HepG2 (cell line): Measurements from ENCODE around the gene DDRGK1. TPM values are rescaled to one million over a fixed set of nuclear protein-coding genes. Genes with fewer than 3 reads are reported as not detected.

Source experiments
- ATAC-seq: fragments of 200-7000 bp; cut with Tn5 transposase; 3 replicates; pipeline ENCODE4 v1.9.1; 2020; ENCODE audit warnings: mild to moderate bottlenecking, moderate library complexity
- BruUV-seq: library from RNA; stranded (reverse); fragments of 400-500 nt; replicated peaks from 2 replicates; lab custom pipeline; 2021; lab: Mats Ljungman, UMichigan
- CTCF ChIA-PET: fragments of 300-600 bp; formaldehyde crosslinking; extraction: SDS; loops from one replicate; lab custom pipeline; 2021; ENCODE audit warnings: low total read pairs, inconsistent platforms, low intra/inter-chr PET ratio; lab: Yijun Ruan, JAX
- POLR2A ChIA-PET: fragments of 350-600 bp; sonication (Branson Sonifier 250); formaldehyde crosslinking; loops from one replicate; lab custom pipeline; 2020; ENCODE audit warnings: antibody characterized with exemption, inconsistent platforms; lab: Yijun Ruan, JAX
- DNase-seq: peaks from one replicate; pipeline ENCODE4 v3.0.0-alpha.2; 2015; ENCODE audit warnings: low spot score
- FAIRE-seq: peaks from 3 replicates; lab custom pipeline; 2011; peaks lifted over from hg19 to GRCh38; lab: Jason Lieb, UNC
- H2AFZ ChIP-seq: one replicate; pipeline ENCODE4 v1.6.1; 2011; ENCODE audit warnings: low read length, inconsistent platforms
- H3K27ac ChIP-seq: fragments of 300-600 bp; 3 replicates; pipeline ENCODE4 v1.8.0; 2011; ENCODE audit warnings: mixed run types, mild to moderate bottlenecking, mixed read lengths, low read length, inconsistent platforms; ENCODE audit not compliant: insufficient read depth; ENCODE audit errors: extremely low read length
- H3K27me3 ChIP-seq, 2 experiments: fragments of 200-600 bp in 1 of 2; 2 replicates in 1 of 2; 3 replicates in 1 of 2; pipeline versions ENCODE4 v1.6.0 to v1.8.0; 2011; ENCODE audit warnings: low read length in 2 of 2, mild to moderate bottlenecking in 2 of 2, moderate library complexity in 2 of 2, inconsistent platforms in 1 of 2; ENCODE audit not compliant: insufficient read depth in 2 of 2, control insufficient read depth in 1 of 2
- H3K36me3 ChIP-seq, 2 experiments: fragments of 200-600 bp in 1 of 2; replicated peaks in 1 of 2; 2 replicates in 1 of 2; 3 replicates in 1 of 2; pipeline versions ENCODE4 v1.5.1 to v1.8.0; 2011; ENCODE audit warnings: low read length in 2 of 2, inconsistent platforms in 1 of 2; ENCODE audit not compliant: insufficient read depth in 2 of 2, control insufficient read depth in 1 of 2
- H3K4me1 ChIP-seq: 2 replicates; pipeline ENCODE4 v1.5.1; 2012; ENCODE audit warnings: low read length, inconsistent platforms; ENCODE audit not compliant: insufficient read depth
- H3K4me2 ChIP-seq: 2 replicates; pipeline ENCODE4 v1.6.0; 2011; ENCODE audit warnings: low read depth, low read length, inconsistent platforms
- H3K4me3 ChIP-seq, 3 experiments: fragments of 200-600 bp in 1 of 3; sonication (generic), shearing (Covaris generic) in 1 of 3; replicated peaks in 1 of 3; 2 replicates each; pipeline ENCODE4 v1.5.1; 2011 to 2016; ENCODE audit warnings: low read length in 3 of 3, inconsistent platforms in 2 of 3, low read depth in 2 of 3, mild to moderate bottlenecking in 2 of 3, control low read depth in 1 of 3, mixed read lengths in 1 of 3; ENCODE audit not compliant: insufficient read depth in 1 of 3
- H3K79me2 ChIP-seq: one replicate; pipeline ENCODE4 v1.6.1; 2011; ENCODE audit warnings: low read length, inconsistent platforms; ENCODE audit not compliant: insufficient read depth
- H3K9ac ChIP-seq: 2 replicates; pipeline ENCODE4 v1.6.0; 2011; ENCODE audit warnings: mild to moderate bottlenecking, low read depth, low read length, inconsistent platforms; ENCODE audit not compliant: insufficient read depth
- H3K9me3 ChIP-seq: 2 replicates; pipeline ENCODE4 v1.5.1; 2012; ENCODE audit warnings: mild to moderate bottlenecking, low read length
- H4K20me1 ChIP-seq: 2 replicates; pipeline ENCODE4 v1.6.0; 2011; ENCODE audit warnings: inconsistent platforms, mild to moderate bottlenecking, low read length, moderate library complexity; ENCODE audit not compliant: insufficient read depth
- DR1 ChIP-seq: sonication (generic); formaldehyde crosslinking; IDR thresholded peaks from 2 replicates; pipeline ENCODE4 v1.8.0; 2021; ENCODE audit warnings: mild to moderate bottlenecking, missing genetic modification reagents, inconsistent platforms
- POLR2AphosphoS2 ChIP-seq: IDR thresholded peaks from 2 replicates; pipeline ENCODE4 v1.6.1; 2011; ENCODE audit warnings: low read depth, low read length, improper control_type of control experiment
- SP2 ChIP-seq: sonication (generic); formaldehyde crosslinking; IDR thresholded peaks from 2 replicates; pipeline ENCODE4 v1.5.1; 2020; ENCODE audit warnings: mild to moderate bottlenecking, missing genetic modification reagents
- ZNF850 ChIP-seq: sonication (generic); formaldehyde crosslinking; conservative IDR thresholded peaks from 2 replicates; pipeline ENCODE4 v1.9.0; 2021; ENCODE audit warnings: mild to moderate bottlenecking, missing genetic modification reagents
- WGBS: methylation state at CpG from one replicate; pipeline ENCODE4 v1.1.6; 2017; ENCODE audit warnings: low lambda C conversion rate; 5-methylcytosine and 5-hydroxymethylcytosine counted together
- in situ Hi-C: cut with HindIII; loops from 2 replicates; pipeline ENCODE4 v1.10.0; 2017; ENCODE audit warnings: low pct_unique_long_range_greater_than_20kb; ENCODE audit not compliant: extremely low pct_ligation_motif_present
- intact Hi-C: fragments of 100-400 bp; cut with micrococcal nuclease; formaldehyde crosslinking; loops from one replicate; pipeline ENCODE4 v1.10.0; 2022; ENCODE audit not compliant: unreplicated experiment
- polyA plus RNA-seq, 8 experiments: library from polyadenylated mRNA; depleted of rRNA in 3 of 8; stranded (reverse) in 7 of 8; unstranded in 1 of 8; fragments of >200 nt; fragmentation: Illumina TruSeq in 4 of 8; extraction: Trizol in 4 of 8; gene quantifications; 2 replicates each; pipeline versions ENCODE4 v1.2.1 to v1.2.3, GENCODE V29; 2011 to 2016; ENCODE audit warnings: low read depth in 4 of 8, missing spikeins in 1 of 8, mixed read lengths in 1 of 8; ENCODE audit not compliant: insufficient read depth in 1 of 8
- total RNA-seq, 5 experiments: library from RNA; depleted of rRNA; stranded (reverse); fragments of >200 nt; fragmentation: Illumina TruSeq; extraction: Trizol; gene quantifications; 2 replicates each; pipeline ENCODE4 v1.2.3, GENCODE V29; 2016; ENCODE audit warnings: low read depth in 1 of 5
- TF ChIP-seq, protein P1 (sequence below): sonication (generic); formaldehyde crosslinking; IDR thresholded peaks from 2 replicates; pipeline ENCODE4 v1.4.0; 2020; ENCODE audit warnings: mild to moderate bottlenecking, missing genetic modification reagents
- TF ChIP-seq, protein P2 (sequence below): conservative IDR thresholded peaks from 2 replicates; pipeline ENCODE4 v1.6.1; 2018; ENCODE audit warnings: missing genetic modification reagents
- TF ChIP-seq, protein P3 (sequence below): sonication (generic); formaldehyde crosslinking; IDR thresholded peaks from 2 replicates; pipeline ENCODE4 v1.4.0; 2020; ENCODE audit warnings: missing genetic modification reagents, borderline replicate concordance
- TF ChIP-seq, protein P4 (sequence below): sonication (generic); formaldehyde crosslinking; IDR thresholded peaks from 2 replicates; pipeline ENCODE4 v1.8.0; 2022; ENCODE audit warnings: mild to moderate bottlenecking, missing genetic modification reagents; ENCODE audit not compliant: insufficient replicate concordance
- TF ChIP-seq, protein P5 (sequence below): sonication (generic); formaldehyde crosslinking; IDR thresholded peaks from 2 replicates; pipeline ENCODE4 v1.5.1; 2020; ENCODE audit warnings: mild to moderate bottlenecking, moderate library complexity, missing genetic modification reagents

The DDRGK1 gene
- total and polyA plus RNA-seq, 2 of the 13 experiments (the other 11 are each of a cell fraction or from before 2014, with no cell fraction given), result 96.7 to 149 TPM

DNA sequence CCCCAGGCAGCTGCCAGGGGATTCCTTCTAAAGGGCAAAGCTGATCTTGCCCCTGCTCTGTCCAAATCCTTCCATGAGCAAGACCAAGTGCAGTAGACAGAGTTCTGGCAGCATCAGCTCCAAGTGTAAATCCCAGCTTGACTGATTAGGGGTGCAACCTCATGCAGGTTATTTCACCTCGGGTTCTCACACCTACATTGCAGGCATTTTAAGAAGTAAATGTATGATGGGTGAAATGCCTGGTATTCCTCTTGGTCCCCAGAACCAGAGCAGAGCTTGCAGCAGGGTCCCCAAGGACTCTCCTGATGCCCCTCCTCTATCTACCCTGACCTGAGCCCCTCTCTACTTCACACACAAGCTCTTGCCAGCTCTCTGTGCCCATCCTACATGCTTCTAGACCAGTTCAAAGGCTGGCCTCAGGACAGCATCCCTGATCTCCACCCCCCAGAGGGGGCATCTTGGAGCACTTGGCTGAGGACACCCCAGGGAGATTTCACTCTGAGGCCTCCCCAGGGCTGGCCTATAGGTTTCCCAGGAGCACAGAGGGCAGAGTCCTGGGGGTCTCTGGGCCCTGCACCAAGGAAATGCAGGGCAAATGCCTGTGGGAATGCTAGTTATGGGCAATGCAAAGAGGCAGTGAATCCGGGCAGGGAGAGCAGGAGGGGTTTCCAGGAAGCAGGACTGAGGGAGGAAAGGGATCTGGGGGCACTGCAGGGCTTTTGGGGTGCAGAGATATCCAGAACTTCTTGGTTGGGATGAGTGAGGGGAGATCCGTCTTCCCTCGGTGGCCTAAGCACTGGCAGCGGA is 32.2 kb downstream of the DDRGK1 start:
- ATAC-seq (no peak), FAIRE-seq (no peak), DNase-seq (no peak)
- Histone ChIP-seq H3K4me1 (peaks cover 69% of the 10 kb centered on the region), H3K4me3 (peak overlapping the region; percentile 85 to 99 (median 94)), H3K9ac (peak overlapping the region; percentile 87), H2AFZ (no peak overlapping the region), H3K36me3 (no peaks in the 10 kb centered on the region; a peak in 1 of 5 replicates), H3K9me3 (no peaks in the 10 kb centered on the region), H4K20me1 (no peaks in the 10 kb centered on the region), H3K79me2 (peaks cover 14% of the 10 kb centered on the region), H3K27me3 (no peaks in the 10 kb centered on the region; a peak in 1 of 5 replicates), H3K4me2 (peak overlapping the region; percentile 79), H3K27ac (no peak overlapping the region)
- intact Hi-C loops, result loop anchor here (5.0 kb wide), 1 partner anchor 120 kb away; no protein-coding TSS in a partner anchor
- CTCF ChIA-PET, result interaction anchor here (1.1 kb wide), 1 partner anchor 54 kb away, joined by 3 read pairs; no protein-coding TSS in a partner anchor
- in situ Hi-C loops, result no loop called here
- BruUV-seq, result TSS peak; percentile 50
- WGBS, result 18% methylated on average over 4 of the region's 5 CpGs
- POLR2A ChIA-PET, result interaction anchor here (1.0 to 6.5 kb wide), 4 partner anchors 13 to 53 kb away, joined by 3 to 81 read pairs (median 3); partner anchors contain the start of genes FASTKD5 and UBOX5
- TF ChIP-seq DR1 (CRISPR knock-in tag) (peak; percentile 33; the same call in 1 of the 2 replicates), SP2 (CRISPR knock-in tag) (0 out of 2 replicates have a peak, but pooled peaks have one; percentile 29), POLR2AphosphoS2 (0 out of 2 replicates have a peak, but pooled peaks have one; percentile 41), ZNF850 (CRISPR knock-in tag) (peak; percentile 81; the same call in 1 of the 2 replicates)
- TF ChIP-seq, protein P1, sequence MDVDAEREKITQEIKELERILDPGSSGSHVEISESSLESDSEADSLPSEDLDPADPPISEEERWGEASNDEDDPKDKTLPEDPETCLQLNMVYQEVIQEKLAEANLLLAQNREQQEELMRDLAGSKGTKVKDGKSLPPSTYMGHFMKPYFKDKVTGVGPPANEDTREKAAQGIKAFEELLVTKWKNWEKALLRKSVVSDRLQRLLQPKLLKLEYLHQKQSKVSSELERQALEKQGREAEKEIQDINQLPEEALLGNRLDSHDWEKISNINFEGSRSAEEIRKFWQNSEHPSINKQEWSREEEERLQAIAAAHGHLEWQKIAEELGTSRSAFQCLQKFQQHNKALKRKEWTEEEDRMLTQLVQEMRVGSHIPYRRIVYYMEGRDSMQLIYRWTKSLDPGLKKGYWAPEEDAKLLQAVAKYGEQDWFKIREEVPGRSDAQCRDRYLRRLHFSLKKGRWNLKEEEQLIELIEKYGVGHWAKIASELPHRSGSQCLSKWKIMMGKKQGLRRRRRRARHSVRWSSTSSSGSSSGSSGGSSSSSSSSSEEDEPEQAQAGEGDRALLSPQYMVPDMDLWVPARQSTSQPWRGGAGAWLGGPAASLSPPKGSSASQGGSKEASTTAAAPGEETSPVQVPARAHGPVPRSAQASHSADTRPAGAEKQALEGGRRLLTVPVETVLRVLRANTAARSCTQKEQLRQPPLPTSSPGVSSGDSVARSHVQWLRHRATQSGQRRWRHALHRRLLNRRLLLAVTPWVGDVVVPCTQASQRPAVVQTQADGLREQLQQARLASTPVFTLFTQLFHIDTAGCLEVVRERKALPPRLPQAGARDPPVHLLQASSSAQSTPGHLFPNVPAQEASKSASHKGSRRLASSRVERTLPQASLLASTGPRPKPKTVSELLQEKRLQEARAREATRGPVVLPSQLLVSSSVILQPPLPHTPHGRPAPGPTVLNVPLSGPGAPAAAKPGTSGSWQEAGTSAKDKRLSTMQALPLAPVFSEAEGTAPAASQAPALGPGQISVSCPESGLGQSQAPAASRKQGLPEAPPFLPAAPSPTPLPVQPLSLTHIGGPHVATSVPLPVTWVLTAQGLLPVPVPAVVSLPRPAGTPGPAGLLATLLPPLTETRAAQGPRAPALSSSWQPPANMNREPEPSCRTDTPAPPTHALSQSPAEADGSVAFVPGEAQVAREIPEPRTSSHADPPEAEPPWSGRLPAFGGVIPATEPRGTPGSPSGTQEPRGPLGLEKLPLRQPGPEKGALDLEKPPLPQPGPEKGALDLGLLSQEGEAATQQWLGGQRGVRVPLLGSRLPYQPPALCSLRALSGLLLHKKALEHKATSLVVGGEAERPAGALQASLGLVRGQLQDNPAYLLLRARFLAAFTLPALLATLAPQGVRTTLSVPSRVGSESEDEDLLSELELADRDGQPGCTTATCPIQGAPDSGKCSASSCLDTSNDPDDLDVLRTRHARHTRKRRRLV (CRISPR knock-in tag), result no peak
- TF ChIP-seq, protein P2, sequence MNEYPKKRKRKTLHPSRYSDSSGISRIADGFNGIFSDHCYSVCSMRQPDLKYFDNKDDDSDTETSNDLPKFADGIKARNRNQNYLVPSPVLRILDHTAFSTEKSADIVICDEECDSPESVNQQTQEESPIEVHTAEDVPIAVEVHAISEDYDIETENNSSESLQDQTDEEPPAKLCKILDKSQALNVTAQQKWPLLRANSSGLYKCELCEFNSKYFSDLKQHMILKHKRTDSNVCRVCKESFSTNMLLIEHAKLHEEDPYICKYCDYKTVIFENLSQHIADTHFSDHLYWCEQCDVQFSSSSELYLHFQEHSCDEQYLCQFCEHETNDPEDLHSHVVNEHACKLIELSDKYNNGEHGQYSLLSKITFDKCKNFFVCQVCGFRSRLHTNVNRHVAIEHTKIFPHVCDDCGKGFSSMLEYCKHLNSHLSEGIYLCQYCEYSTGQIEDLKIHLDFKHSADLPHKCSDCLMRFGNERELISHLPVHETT (CRISPR knock-in tag), result 0 out of 2 replicates have a peak, but pooled peaks have one; percentile 12
- TF ChIP-seq, protein P3, sequence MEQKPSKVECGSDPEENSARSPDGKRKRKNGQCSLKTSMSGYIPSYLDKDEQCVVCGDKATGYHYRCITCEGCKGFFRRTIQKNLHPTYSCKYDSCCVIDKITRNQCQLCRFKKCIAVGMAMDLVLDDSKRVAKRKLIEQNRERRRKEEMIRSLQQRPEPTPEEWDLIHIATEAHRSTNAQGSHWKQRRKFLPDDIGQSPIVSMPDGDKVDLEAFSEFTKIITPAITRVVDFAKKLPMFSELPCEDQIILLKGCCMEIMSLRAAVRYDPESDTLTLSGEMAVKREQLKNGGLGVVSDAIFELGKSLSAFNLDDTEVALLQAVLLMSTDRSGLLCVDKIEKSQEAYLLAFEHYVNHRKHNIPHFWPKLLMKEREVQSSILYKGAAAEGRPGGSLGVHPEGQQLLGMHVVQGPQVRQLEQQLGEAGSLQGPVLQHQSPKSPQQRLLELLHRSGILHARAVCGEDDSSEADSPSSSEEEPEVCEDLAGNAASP (CRISPR knock-in tag), result no peak
- TF ChIP-seq, protein P4, sequence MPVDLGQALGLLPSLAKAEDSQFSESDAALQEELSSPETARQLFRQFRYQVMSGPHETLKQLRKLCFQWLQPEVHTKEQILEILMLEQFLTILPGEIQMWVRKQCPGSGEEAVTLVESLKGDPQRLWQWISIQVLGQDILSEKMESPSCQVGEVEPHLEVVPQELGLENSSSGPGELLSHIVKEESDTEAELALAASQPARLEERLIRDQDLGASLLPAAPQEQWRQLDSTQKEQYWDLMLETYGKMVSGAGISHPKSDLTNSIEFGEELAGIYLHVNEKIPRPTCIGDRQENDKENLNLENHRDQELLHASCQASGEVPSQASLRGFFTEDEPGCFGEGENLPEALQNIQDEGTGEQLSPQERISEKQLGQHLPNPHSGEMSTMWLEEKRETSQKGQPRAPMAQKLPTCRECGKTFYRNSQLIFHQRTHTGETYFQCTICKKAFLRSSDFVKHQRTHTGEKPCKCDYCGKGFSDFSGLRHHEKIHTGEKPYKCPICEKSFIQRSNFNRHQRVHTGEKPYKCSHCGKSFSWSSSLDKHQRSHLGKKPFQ (CRISPR knock-in tag), result no peak
- TF ChIP-seq, protein P5, sequence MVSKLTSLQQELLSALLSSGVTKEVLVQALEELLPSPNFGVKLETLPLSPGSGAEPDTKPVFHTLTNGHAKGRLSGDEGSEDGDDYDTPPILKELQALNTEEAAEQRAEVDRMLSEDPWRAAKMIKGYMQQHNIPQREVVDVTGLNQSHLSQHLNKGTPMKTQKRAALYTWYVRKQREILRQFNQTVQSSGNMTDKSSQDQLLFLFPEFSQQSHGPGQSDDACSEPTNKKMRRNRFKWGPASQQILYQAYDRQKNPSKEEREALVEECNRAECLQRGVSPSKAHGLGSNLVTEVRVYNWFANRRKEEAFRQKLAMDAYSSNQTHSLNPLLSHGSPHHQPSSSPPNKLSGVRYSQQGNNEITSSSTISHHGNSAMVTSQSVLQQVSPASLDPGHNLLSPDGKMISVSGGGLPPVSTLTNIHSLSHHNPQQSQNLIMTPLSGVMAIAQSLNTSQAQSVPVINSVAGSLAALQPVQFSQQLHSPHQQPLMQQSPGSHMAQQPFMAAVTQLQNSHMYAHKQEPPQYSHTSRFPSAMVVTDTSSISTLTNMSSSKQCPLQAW (CRISPR knock-in tag), result peak; percentile 24; the same call in 1 of the 2 replicates
